ENCODE measurements around the gene RSPH1.
A peak's percentile ranks its signal among the peaks of the same experiment; 100 is the strongest.

The RSPH1 gene

DNA sequence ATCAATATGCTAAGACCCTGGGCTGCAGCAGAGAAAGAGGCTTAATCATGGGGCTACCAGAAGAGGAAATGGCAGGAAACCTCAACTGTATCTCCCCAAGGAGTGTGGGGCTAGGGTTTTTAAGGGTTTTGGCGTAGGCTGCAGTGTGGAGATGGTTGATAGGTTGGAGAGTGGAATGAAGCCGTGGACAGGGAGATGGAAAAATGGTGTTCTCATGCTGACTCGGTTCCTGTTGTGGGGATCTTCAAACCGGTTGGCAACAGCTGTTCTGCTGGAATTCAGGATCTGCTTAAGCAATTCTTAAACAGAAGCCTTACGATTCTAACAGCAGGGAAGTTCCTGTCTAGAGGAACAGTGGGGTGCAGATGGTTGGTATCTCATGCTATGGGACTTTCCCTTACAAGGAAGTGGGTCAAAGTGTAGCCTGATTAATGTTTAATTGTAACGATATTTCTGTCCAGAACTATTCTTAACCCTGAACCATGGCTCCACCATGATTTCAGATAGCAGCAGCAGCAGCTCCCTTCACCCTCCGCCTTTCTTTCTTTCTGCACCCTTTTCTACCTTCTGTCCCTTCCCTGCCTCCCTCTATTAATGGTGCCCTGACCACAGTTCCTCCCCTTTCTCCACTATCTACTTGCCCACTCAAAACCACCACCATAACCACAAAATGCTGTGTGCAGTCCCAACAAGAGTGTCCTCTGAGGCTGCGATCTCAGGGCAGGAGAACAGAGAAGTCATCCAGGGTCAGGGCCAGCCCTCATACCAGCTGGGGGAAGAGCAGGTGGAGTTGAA is 30.8 kb downstream of the RSPH1 start:
- DNase-seq (ENCODE audit: low read depth): no peak

DNA sequence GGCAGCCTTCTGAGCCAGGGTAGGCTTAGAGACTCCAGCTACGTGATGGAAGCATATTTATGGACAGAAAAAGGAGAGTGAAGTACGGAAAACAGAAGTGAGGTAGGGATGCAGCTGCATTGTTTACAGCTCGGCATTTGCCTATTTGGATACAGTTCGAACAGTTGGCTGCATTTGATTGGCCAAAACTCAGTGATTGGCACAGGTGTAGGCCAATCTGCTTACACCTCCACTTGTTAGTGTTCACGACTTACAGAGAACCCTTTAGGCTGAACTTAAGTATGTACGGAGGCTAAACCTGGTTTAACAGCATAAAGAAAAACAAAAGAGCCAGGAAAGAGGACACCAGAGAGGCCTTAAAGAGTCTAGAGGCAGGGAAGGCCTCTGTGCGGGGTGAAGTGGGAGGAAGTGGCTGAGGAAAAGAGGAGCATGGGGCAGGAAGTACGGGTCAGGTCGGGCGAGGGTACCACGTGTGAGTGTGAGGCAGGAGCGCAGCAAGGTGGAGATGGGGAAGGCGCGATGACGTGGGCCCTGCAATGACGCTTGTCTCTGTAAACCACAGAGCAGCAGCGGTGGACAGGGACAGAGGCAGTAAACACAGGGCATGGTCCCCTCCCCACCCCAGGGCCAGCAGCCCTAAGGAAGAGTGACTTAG is 32.0 kb downstream of the RSPH1 start:
- peak; percentile 41 for DNase-seq (ENCODE audit: low read depth)

DNA sequence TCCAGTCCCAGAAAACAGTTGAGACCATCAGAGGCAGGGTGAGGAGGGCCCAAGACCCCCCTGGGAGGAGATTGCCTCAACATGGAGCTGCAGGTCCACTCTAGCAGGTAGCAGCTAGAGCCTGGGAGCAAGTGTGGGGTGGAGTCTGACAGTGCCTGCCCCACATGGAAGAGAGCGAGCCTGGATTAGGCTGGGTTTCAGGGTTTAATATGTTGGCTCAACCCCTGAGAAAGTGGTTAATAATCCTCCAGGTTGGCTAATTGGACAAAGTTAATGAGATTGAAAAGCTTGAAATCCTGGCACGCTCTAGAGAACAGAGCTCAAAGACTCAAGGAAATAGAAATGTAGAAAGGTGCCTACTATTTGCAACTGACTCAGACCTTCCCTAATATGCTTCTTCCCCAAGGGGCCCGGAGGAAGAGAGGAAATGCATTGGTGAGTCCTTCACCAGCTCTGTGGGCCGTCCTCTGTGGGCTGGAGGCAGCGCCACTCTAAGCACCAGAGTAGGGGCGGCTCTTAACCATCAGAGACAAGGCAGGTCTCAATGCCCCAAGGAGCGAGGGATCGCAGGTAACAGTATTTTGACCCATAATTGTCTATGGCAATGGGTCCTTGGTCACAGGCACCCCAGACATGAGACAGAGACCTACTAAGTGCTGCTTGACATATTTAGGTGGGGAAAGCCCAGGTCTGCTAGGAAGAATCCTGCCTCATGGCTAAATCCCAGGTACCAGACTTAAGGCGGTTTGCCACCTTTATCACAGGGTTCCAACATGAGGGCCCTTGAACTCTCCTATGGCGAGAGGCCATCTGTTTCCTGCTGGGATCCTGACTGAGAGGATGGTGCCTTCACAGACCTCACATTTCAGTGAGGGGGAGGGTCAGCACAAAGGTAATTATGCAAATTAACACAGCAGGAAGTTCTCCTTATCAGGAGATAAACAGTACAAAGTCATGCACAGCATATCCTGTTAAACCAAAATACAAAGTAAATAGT is 33.8 kb downstream of the RSPH1 start:
- no peak for DNase-seq (ENCODE audit: low read depth)

DNA sequence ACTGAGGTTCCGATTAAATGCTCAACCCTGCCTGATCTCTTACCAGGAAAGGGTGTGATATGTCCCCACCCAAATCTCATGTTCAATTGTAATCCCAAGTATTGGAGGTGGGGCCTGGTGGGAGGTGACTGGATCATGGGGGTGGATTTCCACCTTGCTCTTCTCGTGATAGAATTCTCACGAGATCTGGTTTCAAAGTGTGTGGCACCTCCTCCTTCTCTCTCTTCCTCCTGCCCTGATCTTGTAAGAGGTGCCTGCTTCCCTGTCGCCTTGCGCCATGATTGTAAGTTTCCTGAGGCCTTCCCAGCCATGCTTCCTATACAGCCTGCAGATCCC is 34.9 kb downstream of the RSPH1 start:
- no peak for DNase-seq (ENCODE audit: low read depth)

DNA sequence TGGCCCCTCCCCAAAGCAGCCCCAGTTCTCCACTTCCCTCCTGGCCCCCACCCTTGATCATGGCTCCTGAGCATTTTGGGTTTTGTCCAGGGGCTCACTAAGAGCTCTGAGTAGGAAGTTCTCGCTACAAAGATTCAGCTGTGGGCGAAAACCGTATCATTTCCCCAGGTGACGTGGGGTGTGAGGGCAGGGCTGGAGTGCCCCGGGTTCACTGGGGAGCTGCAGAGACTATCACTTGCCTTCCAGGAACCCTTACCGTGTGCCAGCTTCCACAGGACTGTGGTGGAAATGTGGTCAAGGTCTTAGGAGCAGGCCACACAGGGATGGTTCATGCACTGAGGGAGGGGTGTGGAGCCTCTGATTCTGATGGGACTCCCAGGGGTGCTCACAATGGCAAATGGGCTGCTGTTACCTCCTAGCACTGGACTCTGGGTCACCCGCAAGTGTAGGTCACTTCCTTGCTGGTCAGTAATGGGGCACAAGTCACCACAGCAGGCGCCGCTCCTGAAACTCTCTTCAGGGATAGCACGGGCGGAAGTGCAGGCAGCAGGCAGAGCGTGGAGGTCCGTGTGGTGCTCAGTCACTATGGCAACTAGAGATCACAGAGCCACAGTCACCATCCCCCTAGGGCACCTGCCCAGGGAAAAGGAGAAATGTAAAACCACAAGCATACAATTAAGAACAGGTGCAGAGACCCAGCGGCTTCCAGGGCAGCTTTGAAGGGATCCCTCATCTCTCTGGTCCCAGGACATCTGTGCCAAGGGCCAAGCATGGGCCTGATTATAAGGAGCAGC is 35.4 kb downstream of the RSPH1 start:
- no peak for DNase-seq (ENCODE audit: low read depth)

DNA sequence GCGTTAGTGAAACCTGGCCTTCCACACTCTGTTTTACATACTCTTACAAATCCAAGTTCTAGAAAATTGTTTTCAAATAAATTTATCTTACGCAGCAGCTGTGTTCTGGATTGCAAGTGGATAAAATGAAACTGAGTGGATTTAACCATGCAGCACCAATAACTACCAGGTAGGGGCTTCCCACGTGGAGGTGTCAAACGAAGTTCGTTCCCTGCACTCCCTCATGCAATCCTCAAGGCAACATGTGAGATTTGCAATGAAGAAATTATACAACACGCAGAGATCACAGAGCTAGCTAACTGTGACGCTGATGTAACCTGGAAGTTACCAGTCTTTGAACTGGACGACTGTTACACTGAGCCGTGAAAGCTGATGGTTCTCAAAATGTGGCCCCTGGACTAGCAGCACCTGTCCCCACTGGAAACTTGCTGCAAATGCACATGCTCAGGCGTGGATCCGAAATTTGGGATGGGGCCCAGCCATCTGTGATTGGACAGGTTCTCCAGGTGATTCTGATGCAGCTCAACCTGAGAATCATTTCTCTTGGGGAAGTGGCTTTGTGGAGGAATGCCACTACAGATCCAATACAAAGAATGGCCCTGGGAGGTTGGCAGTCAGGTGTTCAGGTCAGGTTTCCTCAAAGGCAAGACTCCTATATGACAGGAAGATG is 36.3 kb downstream of the RSPH1 start:
- DNase-seq (ENCODE audit: low read depth): no peak

DNA sequence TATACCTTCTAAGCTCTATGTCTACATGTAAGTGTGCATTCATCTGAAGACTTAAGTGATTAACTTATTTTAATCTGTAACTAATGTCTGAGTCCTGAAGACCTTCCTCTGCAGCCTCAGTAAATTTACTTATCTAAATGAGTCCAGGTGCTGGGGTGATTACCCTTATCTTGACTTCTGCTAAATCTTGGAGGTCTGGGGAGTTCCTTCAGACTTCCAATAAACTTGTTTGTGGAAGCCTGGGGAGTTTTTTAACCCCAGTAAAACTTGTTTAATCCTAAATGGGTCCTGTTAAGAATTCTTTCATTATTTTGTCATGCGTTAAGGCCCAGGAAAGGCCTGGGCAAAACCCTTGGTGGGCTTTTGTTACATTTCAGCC is 37.0 kb downstream of the RSPH1 start:
- DNase-seq (ENCODE audit: low read depth): no peak

DNA sequence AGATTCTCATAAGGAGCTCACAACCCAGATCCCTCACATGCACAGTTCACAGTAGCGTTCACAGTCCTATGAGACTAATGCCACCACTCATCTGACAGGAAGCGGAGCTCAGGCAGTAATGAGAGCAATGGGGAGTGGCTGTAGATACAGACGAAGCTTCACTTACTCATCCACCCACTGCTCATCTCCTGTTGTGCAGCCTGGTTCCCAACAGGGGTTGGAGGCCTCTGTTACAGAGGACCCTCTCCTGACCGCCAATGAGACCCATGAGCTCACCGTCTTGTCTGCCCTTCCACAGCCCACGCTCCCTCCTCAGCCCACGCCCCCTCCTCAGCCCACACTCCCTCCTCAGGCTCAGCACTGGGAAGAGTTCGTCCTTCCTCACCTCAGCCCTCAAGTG is 39.6 kb downstream of the RSPH1 start:
- peak; percentile 2 for DNase-seq (ENCODE audit: low read depth)

DNA sequence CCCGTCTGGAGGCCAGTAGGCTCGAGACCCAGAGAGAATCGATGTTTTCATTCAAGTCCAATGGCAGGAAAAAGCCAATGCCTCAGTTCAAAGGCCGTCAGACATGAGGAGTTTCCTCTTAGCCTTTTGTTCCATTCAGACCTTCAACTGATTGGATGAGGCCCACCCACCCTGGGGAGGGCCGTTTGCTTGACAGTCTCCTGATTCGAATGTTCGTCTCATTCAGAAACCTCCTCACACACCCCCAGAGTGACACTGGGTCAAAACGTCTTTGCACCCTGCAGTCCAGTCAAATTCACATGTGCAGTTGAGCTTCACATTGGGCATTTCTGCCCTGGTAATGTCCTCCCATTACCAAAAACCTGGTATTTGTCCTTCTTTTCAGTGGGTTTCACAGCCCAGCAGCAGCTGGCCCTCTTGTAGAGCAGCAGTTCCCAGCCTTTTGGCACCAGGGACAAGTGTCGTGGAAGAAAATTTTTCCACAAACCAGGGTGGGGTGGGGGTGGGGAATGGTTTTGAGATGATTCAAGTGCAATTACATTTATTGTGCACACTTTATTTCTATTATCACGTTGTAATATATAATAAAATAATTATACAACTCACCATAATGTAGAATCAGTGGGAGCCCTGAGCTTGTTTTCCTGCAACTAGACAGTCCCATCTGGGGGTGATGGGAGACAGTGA is 40.1 kb downstream of the RSPH1 start:
- DNase-seq (ENCODE audit: low read depth): no peak

DNA sequence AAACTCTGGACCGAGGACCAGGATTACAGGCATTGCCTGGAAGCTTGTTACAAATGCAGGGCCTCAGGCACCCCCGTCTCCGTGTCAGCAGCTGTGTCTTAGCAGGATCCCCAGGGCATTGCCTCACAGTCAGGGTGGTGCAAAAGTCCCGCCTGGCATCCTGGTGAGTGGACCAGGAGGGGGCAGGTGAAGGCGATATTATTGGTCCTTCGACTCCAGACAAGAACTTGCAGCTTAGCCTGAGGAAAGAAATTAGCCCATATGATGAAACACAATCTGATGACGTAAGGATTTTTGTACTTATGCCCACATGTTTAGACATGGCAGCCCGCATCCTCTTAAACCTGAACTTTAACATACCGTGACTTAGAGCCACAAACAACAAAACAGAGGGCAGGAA is 40.8 kb downstream of the RSPH1 start:
- DNase-seq (ENCODE audit: low read depth): no peak

DNA sequence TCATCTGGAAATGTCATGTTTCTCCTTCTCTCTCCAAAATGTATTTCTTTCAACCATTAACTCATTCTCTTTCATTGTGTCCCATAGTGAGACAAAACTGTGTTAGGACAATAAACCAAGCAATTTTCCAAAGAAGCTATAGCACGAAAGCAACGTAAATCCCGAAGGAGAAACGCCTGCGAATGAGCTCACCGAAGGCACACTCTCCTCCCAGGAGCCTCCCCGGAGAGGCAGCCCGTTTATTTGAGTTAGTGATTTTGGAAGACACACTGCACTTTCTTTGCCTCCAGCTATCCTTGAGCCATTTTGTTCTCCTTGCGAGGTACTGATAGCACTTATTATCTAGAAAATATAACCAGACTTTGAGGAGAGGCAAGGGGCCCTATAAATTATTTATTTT is 41.2 kb downstream of the RSPH1 start:
- no peak for DNase-seq (ENCODE audit: low read depth)

DNA sequence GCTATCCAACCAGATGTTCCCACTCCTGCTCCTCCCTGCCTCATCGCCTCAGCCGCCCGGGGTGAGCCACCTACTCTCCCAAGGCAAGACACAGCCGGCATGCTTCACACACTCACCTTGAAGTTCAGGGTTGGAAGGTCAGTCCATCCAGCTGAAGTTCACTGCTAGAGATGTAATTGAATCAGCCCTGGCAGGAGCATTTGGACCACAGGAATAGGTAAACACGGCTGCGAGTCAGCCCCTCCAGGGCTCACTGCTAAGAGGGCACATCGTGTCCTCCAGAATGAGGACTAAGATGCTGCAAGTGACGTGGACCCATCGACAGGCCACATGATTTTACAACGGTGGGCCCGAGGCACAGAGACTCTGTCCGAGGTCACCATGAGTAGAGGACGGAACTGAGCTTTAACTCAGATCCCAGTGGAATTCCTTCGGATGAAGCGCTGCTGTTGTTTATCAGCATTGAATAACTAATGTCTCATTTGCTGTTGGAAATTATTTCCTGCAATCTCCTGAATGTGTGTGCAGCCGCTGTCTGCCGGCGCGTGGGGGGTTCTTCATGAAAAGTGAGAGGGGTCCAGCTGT is 41.9 kb downstream of the RSPH1 start:
- no peak for DNase-seq (ENCODE audit: low read depth)

DNA sequence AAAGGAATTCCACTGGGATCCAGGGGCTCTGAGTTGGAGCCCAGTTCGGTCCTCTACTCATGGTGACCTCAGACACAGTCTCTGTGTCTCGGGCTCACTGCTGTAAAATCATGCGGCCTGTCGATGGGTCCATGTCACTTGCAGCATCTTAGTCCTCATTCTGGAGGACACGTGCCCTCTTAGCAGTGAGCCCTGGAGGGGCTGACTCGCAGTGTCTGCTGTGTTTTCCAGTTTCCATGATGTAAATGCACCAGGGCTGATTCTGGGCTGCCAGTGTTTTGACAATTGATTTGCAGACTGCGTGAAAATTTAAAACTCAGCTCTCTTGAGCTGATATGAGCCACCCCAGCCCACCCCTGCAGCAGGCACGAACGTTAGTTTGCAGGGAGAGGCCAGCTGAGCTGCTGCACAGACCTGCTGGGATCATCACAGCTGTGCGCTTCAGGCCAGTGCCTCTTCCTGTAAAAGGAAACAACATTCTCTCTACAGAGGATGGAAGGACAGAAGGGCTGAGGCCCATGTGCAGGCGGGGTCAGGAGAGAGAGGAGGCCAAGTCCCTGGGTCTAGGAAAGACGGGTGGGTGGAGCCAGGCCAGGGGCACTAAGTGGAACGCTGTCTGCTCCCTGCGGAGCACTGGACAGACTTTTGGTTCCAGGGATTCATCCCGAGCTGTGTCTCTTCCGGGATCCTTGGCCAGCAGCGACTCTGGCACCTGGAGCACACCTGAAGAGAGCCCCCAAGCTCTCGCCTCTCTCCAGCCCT is 42.6 kb downstream of the RSPH1 start:
- DNase-seq (ENCODE audit: low read depth): no peak

DNA sequence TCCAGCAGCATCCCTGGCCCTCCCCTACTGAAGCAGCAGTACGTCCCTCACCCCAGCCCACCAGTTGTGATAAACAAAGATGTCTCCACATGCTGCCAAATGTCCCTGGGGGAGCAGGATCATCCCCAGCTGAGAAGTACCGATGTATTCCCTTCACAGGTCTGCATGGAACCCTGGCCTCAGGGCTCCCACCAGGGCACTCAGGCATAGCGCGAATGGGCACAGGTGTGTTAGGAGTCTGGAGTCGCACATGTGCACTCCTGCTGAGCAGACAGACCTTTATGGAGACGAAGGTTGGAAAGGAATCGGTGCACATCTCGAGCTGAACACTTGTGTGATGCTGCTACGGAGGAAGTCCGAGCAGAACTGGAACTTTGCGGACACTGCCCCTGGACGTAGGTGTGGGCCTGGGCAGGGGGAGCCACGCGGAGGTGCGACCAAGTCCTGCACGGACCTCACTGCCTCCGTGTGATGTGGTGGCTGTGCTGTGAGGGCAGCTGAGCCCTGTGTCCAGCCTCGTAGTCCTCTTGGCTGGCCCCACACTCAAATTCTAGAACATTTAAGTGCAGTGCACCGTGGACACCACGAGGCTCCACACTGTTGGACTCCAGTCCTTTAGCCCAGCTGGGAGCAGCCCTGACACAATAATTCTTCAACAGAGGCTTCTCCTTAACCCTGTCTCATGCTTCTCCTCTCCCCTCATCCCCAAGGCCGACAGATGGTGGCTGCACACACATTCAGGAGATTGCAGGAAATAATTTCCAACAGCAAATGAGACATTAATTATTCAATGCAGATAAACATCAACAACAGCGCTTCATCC is 43.4 kb downstream of the RSPH1 start:
- no peak for DNase-seq (ENCODE audit: low read depth)

DNA sequence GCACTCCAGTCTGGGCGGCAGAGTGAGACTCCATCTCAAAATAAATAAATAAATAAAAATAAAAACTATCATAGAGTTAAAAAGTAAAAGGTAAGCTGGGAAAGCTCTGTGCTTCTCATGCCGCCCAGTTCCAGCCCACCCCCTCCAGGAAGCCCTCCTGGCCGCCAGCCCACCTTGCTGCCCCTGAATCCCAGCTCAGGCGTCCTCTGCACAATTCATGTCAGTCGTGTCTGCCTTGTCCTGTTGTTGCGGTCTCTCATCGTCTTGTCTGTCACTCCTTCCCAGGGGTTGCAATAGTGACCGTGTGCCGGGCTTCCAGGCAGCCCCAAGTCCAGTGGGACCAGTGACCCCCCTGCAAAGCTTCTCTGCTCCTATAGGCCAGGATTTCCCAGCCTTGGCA is 44.1 kb downstream of the RSPH1 start:
- no peak for DNase-seq (ENCODE audit: low read depth)

DNA sequence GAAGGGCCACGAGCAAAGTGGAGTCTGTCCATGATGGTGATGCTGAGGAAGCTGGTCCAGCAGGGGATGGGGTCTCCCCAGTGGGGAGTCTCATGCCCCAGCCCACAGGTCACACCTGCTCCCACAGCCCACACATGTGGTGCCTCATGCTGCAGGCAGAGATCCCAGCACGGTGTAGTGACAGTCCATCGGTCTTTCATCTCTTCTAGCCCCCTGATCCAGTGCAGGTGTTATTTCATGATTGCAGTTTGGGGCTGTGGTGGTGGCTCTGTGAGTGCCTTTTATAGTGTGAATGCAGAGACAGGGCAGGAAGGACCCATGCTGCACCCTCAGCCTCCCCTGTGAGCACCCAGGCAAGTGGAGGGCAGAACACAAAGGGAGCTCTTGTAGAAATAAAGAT is 47.3 kb downstream of the RSPH1 start:
- no peak for DNase-seq (ENCODE audit: low read depth)

DNA sequence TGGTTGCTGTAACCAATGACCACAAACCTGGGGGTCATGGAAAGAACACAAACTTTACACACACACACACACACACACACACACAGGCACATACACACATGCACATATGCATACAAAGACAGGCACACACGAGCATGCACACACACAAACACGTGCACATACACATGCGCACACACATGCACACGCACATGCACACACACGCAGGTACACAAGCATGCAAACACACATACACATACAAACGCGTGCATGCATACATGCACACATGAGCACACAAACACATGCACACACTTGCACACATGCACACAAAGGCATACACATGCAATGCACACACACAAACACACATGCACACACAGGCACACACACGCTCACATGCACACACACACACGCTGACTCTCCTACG is 48.3 kb downstream of the RSPH1 start:
- DNase-seq (ENCODE audit: low read depth): no peak

DNA sequence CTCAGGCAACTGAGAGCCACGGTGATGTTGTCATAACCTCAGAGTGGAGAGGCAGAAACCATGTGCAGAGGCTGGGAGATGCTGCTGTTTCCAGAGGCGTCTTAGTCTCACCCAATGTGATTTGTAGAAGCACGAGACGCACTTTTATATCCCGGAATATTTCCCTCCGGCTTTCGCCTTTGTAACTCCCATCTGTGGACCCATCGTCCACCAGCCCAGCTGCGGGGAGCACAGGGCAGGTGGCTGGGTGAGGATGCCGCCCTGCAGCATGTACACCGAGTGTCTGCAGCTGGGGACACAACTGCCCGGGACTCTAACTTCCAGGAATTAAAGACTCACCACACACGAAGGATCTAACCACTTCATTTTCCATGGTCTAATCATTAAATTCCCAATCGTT is 48.8 kb downstream of the RSPH1 start:
- DNase-seq (ENCODE audit: low read depth): no peak

DNA sequence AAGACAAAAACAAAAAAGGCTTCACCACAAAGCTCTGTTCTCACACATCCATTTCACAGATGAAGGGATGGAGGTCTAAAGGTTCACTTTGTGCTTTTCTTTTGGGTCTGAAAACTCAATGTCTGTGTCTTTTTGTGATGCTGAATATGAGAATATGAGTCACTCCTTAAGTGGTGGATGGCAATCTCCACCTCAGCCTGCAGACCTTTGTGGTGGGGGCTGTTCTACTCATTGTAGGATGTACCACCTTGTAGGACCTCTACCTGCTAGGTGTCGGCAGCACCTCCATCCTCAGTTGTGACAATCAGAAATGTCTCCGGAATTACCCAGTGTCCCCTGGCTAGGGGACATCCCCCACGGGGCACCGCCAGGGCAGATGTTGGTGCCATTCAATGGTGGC is 49.5 kb downstream of the RSPH1 start:
- DNase-seq (ENCODE audit: low read depth): no peak
